DND-41 (cell line): Measurements from ENCODE around the gene RHOH.

ENCODE experiments used
- CTCF ChIP-seq: IDR thresholded peaks from 2 replicates; pipeline ENCODE4 v1.5.1; 2012; ENCODE audit warnings: borderline replicate concordance, low read length, moderate library complexity, mild to moderate bottlenecking; ENCODE audit not compliant: poor library complexity, severe bottlenecking; ENCODE audit errors: extremely low read depth
- EZH2 ChIP-seq: IDR thresholded peaks from 3 replicates; pipeline ENCODE4 v1.6.1; 2012; ENCODE audit warnings: borderline replicate concordance, low read depth, mild to moderate bottlenecking, moderate library complexity, low read length, inconsistent platforms; ENCODE audit not compliant: severe bottlenecking

DNA sequence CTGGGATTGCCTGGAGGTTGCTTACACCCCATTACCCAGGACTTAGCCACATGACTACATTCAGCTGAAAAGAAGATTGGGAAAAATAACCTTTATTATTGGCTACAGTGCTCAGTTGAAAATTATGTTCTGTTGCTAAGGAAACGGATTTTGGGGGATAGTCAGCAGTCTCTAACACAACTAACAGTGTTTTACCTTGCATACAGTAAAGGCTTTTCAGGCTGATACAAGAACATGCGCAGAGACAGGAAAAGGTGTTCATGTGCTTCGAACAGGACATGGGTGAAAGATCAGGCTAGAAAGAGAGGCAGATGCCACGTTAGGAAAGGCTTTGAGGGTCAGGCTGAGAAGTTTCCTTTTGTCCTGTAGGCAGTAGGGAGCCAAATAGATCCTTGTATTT lies 14.8 kb upstream of the RHOH start:
- no peak for TF ChIP-seq CTCF
- TF ChIP-seq EZH2, result no peak
